ENCODE measurements around the gene FAM47C. TPM values are rescaled to one million over a fixed set of nuclear protein-coding genes. Genes with fewer than 3 reads are reported as not detected.

Gene FAM47C
- total RNA-seq = not detected in 2 replicates

DNA sequence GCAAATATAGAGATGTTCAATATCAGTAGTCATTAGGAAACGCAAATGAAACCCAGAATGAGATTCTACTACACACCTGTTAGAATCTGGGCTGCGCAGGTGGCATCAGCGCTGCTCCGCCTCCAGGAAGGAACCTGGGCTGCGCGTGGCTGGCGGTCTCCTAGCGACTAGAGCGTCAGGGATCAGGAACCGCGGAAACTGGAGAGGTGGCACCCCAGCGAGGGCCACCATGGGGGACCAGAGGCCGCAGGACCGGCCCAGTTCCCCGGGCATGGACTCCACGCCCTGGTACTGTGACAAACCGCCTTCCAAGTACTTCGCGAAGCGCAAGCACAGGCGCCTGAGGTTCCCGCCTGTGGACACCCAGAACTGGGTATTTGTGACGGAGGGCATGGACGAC lies at the start of gene FAM47C:
TSS of gene FAM47C (plus strand) at position 185 of the 400 bp plus-strand sequence. CDS start at position 230, 45 bp downstream.

